HL-60 (cell line): ENCODE results near the gene RASSF9.

Source experiments
- POLR2AphosphoS5 ChIP-seq: IDR thresholded peaks from 2 replicates; pipeline ENCODE4 v1.6.1; 2012; ENCODE audit warnings: low read depth
- TF ChIP-seq, protein P1 (sequence below): IDR thresholded peaks from one replicate; pipeline ENCODE4 v1.5.1; 2011; ENCODE audit warnings: low read length, control low read depth, inconsistent platforms; ENCODE audit not compliant: insufficient read depth
- TF ChIP-seq, protein P2 (sequence below): IDR thresholded peaks from 2 replicates; pipeline ENCODE4 v1.6.1; 2012; ENCODE audit warnings: low read depth; ENCODE audit not compliant: insufficient replicate concordance

DNA sequence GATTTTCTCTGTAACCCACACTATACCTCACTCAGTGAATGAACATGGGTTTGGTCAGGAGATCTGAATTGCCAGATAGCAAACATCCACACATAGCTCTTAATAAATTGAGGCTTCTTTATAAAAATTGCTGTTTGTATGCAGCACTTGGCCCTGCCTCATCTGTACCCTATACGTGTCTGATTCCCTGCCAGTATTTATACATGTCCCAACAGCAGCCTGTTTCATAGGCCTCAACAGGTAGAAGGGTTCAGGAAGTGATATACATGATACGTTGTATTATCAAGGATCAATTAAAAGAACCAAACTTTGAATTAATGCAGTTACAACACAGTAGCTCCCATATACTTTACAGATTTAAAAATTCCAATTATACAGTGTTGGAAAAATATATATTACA, 32.3 kb downstream of the RASSF9 start:
- TF ChIP-seq, protein P1, sequence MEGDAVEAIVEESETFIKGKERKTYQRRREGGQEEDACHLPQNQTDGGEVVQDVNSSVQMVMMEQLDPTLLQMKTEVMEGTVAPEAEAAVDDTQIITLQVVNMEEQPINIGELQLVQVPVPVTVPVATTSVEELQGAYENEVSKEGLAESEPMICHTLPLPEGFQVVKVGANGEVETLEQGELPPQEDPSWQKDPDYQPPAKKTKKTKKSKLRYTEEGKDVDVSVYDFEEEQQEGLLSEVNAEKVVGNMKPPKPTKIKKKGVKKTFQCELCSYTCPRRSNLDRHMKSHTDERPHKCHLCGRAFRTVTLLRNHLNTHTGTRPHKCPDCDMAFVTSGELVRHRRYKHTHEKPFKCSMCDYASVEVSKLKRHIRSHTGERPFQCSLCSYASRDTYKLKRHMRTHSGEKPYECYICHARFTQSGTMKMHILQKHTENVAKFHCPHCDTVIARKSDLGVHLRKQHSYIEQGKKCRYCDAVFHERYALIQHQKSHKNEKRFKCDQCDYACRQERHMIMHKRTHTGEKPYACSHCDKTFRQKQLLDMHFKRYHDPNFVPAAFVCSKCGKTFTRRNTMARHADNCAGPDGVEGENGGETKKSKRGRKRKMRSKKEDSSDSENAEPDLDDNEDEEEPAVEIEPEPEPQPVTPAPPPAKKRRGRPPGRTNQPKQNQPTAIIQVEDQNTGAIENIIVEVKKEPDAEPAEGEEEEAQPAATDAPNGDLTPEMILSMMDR, result no peak
- no peak for TF ChIP-seq POLR2AphosphoS5
- TF ChIP-seq, protein P2, sequence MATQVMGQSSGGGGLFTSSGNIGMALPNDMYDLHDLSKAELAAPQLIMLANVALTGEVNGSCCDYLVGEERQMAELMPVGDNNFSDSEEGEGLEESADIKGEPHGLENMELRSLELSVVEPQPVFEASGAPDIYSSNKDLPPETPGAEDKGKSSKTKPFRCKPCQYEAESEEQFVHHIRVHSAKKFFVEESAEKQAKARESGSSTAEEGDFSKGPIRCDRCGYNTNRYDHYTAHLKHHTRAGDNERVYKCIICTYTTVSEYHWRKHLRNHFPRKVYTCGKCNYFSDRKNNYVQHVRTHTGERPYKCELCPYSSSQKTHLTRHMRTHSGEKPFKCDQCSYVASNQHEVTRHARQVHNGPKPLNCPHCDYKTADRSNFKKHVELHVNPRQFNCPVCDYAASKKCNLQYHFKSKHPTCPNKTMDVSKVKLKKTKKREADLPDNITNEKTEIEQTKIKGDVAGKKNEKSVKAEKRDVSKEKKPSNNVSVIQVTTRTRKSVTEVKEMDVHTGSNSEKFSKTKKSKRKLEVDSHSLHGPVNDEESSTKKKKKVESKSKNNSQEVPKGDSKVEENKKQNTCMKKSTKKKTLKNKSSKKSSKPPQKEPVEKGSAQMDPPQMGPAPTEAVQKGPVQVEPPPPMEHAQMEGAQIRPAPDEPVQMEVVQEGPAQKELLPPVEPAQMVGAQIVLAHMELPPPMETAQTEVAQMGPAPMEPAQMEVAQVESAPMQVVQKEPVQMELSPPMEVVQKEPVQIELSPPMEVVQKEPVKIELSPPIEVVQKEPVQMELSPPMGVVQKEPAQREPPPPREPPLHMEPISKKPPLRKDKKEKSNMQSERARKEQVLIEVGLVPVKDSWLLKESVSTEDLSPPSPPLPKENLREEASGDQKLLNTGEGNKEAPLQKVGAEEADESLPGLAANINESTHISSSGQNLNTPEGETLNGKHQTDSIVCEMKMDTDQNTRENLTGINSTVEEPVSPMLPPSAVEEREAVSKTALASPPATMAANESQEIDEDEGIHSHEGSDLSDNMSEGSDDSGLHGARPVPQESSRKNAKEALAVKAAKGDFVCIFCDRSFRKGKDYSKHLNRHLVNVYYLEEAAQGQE, result no peak
